ENCODE results near the gene ZBTB40. TPM values are rescaled to one million over a fixed set of nuclear protein-coding genes. Genes with fewer than 3 reads are reported as not detected.

ZBTB40 gene
- total RNA-seq, 1 experiment from 2014 or later, result 19.5 TPM

DNA sequence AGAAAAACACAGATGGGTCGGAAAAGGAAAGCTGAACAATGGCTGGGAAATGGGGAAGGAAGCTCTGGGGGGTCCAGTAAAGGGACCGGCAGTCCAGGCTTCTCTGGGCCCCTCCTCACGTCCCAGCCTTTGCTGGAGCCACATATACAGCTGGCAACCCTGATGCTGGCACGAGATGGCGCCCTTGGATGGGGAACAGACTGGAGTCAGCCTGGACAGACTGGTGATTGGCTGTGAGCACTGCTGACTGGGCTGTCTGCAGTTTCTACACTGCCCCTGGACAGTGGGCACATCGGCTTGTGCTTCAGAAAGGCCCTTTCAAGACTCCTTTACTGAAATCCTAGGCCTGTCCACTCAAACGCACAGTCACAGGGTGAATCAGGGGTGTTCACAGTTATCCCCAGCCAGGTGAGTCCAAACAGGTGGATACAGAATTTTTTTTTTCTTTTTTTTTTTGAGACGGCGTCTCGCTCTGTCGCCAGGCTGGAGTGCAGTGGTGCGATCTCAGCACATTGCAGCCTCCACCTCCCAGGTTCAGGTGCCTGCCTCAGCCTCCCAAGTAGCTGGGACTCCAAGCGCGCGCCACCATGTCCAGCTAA, 31.1 kb upstream of the ZBTB40 start:
- H3K4me1 ChIP-seq (ENCODE audit: control insufficient read depth in 1 of 2, insufficient read depth in 2 of 2, low read length in 2 of 2), result peaks cover 4 to 20% of the 10 kb centered on the region in 2 experiments; a peak in 2 of 4 replicates
- ChIA-PET RAD21 (ENCODE audit: low non-redundant PET in 1 of 2, low total read pairs in 2 of 2, uncharacterized antibody in 2 of 2, unreplicated experiment in 2 of 2) (interaction anchor here (1.6 to 2.1 kb wide), 4 partner anchors 219 to 223 kb away, joined by 3 to 7 read pairs (median 6); no protein-coding TSS in a partner anchor), POLR2A (interaction anchor here (1.7 kb wide), 1 partner anchor 222 kb away, joined by 5 read pairs; no protein-coding TSS in a partner anchor), CTCF (interaction anchor here (0.9 to 3.4 kb wide), 3 partner anchors 216 to 510 kb away, joined by 3 to 48 read pairs (median 14); partner anchors contain the start of genes C1QA and C1QC)
- DNase-seq (ENCODE audit: low read depth, low spot score) (peak; percentile 66), ATAC-seq (peak; percentile 95)
- H3K9ac ChIP-seq (ENCODE audit: low read length), result no peak overlapping the region
- peak overlapping the region; percentile 16 for H2AFZ ChIP-seq (ENCODE audit: low read depth, low read length, poor library complexity, severe bottlenecking)
- H3K4me2 ChIP-seq (ENCODE audit: low read length), result peak overlapping the region; percentile 40; the same call in 1 of the 2 replicates
- H3K36me3 ChIP-seq (ENCODE audit: control insufficient read depth in 1 of 2, insufficient read depth in 2 of 2, low read length in 2 of 2), result no peaks in the 10 kb centered on the region
- no peaks in the 10 kb centered on the region for H3K79me2 ChIP-seq (ENCODE audit: insufficient read depth, low read length)
- no peak overlapping the region for H3K27ac ChIP-seq (ENCODE audit: low read depth, low read length)
- BruUV-seq (replicated peaks), result no TSS peak
- TF ChIP-seq, protein P1, sequence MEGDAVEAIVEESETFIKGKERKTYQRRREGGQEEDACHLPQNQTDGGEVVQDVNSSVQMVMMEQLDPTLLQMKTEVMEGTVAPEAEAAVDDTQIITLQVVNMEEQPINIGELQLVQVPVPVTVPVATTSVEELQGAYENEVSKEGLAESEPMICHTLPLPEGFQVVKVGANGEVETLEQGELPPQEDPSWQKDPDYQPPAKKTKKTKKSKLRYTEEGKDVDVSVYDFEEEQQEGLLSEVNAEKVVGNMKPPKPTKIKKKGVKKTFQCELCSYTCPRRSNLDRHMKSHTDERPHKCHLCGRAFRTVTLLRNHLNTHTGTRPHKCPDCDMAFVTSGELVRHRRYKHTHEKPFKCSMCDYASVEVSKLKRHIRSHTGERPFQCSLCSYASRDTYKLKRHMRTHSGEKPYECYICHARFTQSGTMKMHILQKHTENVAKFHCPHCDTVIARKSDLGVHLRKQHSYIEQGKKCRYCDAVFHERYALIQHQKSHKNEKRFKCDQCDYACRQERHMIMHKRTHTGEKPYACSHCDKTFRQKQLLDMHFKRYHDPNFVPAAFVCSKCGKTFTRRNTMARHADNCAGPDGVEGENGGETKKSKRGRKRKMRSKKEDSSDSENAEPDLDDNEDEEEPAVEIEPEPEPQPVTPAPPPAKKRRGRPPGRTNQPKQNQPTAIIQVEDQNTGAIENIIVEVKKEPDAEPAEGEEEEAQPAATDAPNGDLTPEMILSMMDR (IDR thresholded peaks at IDR 0.05 in 2 of 3, conservative IDR thresholded peaks at IDR 0.05 in 1 of 3; ENCODE audit: borderline replicate concordance in 1 of 3, insufficient read depth in 1 of 3, low read depth in 2 of 3, low read length in 2 of 3), result peak; percentile 79 to 93 (median 89)
- TF ChIP-seq EGR1 (IDR thresholded peaks at IDR 0.05; ENCODE audit: low read depth) (no peak), ZFX (IDR thresholded peaks at IDR 0.05) (no peak), RAD21 (IDR thresholded peaks at IDR 0.05; ENCODE audit: low read depth) (peak; percentile 98)
- H3K4me3 ChIP-seq (replicated peaks in 1 of 2; ENCODE audit: low read depth in 1 of 2, low read length in 2 of 2), result no peak overlapping the region
- H4K20me1 ChIP-seq (ENCODE audit: insufficient read depth), result no peaks in the 10 kb centered on the region
- no peaks in the 10 kb centered on the region for H3K9me2 ChIP-seq (ENCODE audit: insufficient read depth)
- H3K9me3 ChIP-seq (ENCODE audit: control insufficient read depth in 1 of 2, insufficient read depth in 1 of 2, low read depth in 1 of 2, low read length in 2 of 2), result no peaks in the 10 kb centered on the region
- no peaks in the 10 kb centered on the region for H3K27me3 ChIP-seq (ENCODE audit: insufficient read depth, low read length)
- intact Hi-C loops (cut with micrococcal nuclease), result loop anchor here (1.0 kb wide), 2 partner anchors 222 to 510 kb away; no protein-coding TSS in a partner anchor

DNA sequence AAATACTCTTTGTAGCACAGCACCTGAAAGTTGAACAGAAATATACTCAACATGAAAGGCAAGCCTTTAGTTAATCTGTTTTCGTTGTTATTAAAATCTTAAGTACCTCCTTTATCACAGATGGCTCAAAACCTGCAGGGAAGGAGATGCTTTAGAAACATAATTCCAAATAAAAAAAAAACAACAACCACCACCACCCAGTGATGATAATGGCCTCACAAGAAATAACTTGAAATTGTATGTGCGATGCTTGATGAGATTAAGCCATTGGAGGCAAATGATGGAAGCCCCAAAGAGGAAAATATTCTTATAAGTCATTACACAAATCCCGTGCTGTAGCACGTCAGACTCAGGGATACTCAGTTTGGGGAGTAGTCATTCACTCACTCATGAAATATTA, 24.9 kb upstream of the ZBTB40 start:
- Histone ChIP-seq H4K20me1 (ENCODE audit: insufficient read depth) (no peaks in the 10 kb centered on the region), H3K79me2 (ENCODE audit: insufficient read depth, low read length) (no peaks in the 10 kb centered on the region), H3K4me3 (replicated peaks in 1 of 2; ENCODE audit: low read depth in 1 of 2, low read length in 2 of 2) (no peak overlapping the region), H3K9ac (ENCODE audit: low read length) (no peak overlapping the region), H3K27ac (ENCODE audit: low read depth, low read length) (no peak overlapping the region), H3K4me1 (ENCODE audit: control insufficient read depth in 1 of 2, insufficient read depth in 2 of 2, low read length in 2 of 2) (peaks cover 0 to 3% of the 10 kb centered on the region in 2 experiments; a peak in 1 of 4 replicates), H2AFZ (ENCODE audit: low read depth, low read length, poor library complexity, severe bottlenecking) (no peak overlapping the region), H3K36me3 (ENCODE audit: control insufficient read depth in 1 of 2, insufficient read depth in 2 of 2, low read length in 2 of 2) (no peaks in the 10 kb centered on the region), H3K9me2 (ENCODE audit: insufficient read depth) (no peaks in the 10 kb centered on the region), H3K27me3 (ENCODE audit: insufficient read depth, low read length) (no peaks in the 10 kb centered on the region), H3K4me2 (ENCODE audit: low read length) (no peak overlapping the region), H3K9me3 (ENCODE audit: control insufficient read depth in 1 of 2, insufficient read depth in 1 of 2, low read depth in 1 of 2, low read length in 2 of 2) (no peaks in the 10 kb centered on the region)
- no peak for ATAC-seq
- intact Hi-C loops (cut with micrococcal nuclease), result no loop called here
- ChIA-PET CTCF (no interaction called here), RAD21 (ENCODE audit: low non-redundant PET in 1 of 2, low total read pairs in 2 of 2, uncharacterized antibody in 2 of 2, unreplicated experiment in 2 of 2) (no interaction called here), POLR2A (no interaction called here)
- no peak for DNase-seq (ENCODE audit: low read depth, low spot score)
- BruUV-seq (replicated peaks), result no TSS peak
- no peak for TF ChIP-seq EZH2 (IDR thresholded peaks at IDR 0.05)
- TF ChIP-seq ELF1 (IDR thresholded peaks at IDR 0.05; ENCODE audit: borderline replicate concordance, low read depth), result no peak
- TF ChIP-seq, protein P2, sequence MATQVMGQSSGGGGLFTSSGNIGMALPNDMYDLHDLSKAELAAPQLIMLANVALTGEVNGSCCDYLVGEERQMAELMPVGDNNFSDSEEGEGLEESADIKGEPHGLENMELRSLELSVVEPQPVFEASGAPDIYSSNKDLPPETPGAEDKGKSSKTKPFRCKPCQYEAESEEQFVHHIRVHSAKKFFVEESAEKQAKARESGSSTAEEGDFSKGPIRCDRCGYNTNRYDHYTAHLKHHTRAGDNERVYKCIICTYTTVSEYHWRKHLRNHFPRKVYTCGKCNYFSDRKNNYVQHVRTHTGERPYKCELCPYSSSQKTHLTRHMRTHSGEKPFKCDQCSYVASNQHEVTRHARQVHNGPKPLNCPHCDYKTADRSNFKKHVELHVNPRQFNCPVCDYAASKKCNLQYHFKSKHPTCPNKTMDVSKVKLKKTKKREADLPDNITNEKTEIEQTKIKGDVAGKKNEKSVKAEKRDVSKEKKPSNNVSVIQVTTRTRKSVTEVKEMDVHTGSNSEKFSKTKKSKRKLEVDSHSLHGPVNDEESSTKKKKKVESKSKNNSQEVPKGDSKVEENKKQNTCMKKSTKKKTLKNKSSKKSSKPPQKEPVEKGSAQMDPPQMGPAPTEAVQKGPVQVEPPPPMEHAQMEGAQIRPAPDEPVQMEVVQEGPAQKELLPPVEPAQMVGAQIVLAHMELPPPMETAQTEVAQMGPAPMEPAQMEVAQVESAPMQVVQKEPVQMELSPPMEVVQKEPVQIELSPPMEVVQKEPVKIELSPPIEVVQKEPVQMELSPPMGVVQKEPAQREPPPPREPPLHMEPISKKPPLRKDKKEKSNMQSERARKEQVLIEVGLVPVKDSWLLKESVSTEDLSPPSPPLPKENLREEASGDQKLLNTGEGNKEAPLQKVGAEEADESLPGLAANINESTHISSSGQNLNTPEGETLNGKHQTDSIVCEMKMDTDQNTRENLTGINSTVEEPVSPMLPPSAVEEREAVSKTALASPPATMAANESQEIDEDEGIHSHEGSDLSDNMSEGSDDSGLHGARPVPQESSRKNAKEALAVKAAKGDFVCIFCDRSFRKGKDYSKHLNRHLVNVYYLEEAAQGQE (IDR thresholded peaks at IDR 0.05; ENCODE audit: low read depth), result no peak
- no peak for TF ChIP-seq EGR1 (IDR thresholded peaks at IDR 0.05; ENCODE audit: low read depth)
- TF ChIP-seq, protein P1 (IDR thresholded peaks at IDR 0.05 in 2 of 3, conservative IDR thresholded peaks at IDR 0.05 in 1 of 3; ENCODE audit: borderline replicate concordance in 1 of 3, insufficient read depth in 1 of 3, low read depth in 2 of 3, low read length in 2 of 3), result no peak
- TF ChIP-seq, protein P3, sequence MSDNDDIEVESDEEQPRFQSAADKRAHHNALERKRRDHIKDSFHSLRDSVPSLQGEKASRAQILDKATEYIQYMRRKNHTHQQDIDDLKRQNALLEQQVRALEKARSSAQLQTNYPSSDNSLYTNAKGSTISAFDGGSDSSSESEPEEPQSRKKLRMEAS (IDR thresholded peaks at IDR 0.05), result no peak
- no peak for TF ChIP-seq CBX3 (IDR thresholded peaks at IDR 0.05; ENCODE audit: low read depth)
- TF ChIP-seq SIN3A (IDR thresholded peaks at IDR 0.05; ENCODE audit: low read depth), result no peak

Measured in HCT116 (cell line).